ENCODE measurements around the gene RPS17. TPM values are rescaled to one million over a fixed set of nuclear protein-coding genes. Genes with fewer than 3 reads are reported as not detected.

The RPS17 gene
- total RNA-seq, result 661 and 1,315 TPM in 2 replicates

- DNase-seq (ENCODE audit: low read depth), result peak; percentile 85
These were observed at the start of gene RPS17 for GRCh38 chr15:82540055-82540983. TSS of gene RPS17 (minus strand) at chr15:82540457. CDS start at chr15:82540428, 29 bp downstream.

GRCh38 chr15:82587805-82588204 lies 47.5 kb upstream of the RPS17 start:
- DNase-seq (ENCODE audit: low read depth), result no peak

- peak; percentile 13 for DNase-seq (ENCODE audit: low read depth)
These were observed 44.8 kb upstream of the RPS17 start for GRCh38 chr15:82585072-82585471.

GRCh38 chr15:82580713-82581112 lies 40.5 kb upstream of the RPS17 start:
- DNase-seq (ENCODE audit: low read depth), result no peak

- no peak for DNase-seq (ENCODE audit: low read depth)
These were observed 35.1 kb upstream of the RPS17 start for GRCh38 chr15:82575335-82575734.

- DNase-seq (ENCODE audit: low read depth), result no peak
These were observed 32.7 kb upstream of the RPS17 start for GRCh38 chr15:82572986-82573385.

GRCh38 chr15:82572311-82572710 lies 32.1 kb upstream of the RPS17 start:
- DNase-seq (ENCODE audit: low read depth), result no peak

- peak; percentile 14 for DNase-seq (ENCODE audit: low read depth)
These were observed 31.5 kb upstream of the RPS17 start for GRCh38 chr15:82571722-82572222.

GRCh38 chr15:82570721-82571508 lies 30.7 kb upstream of the RPS17 start:
- peak; percentile 36 for DNase-seq (ENCODE audit: low read depth)

GRCh38 chr15:82569834-82570233 lies 29.6 kb upstream of the RPS17 start:
- DNase-seq (ENCODE audit: low read depth), result no peak

- DNase-seq (ENCODE audit: low read depth), result no peak
These were observed 28.7 kb upstream of the RPS17 start for GRCh38 chr15:82568986-82569385.

- no peak for DNase-seq (ENCODE audit: low read depth)
These were observed 27.4 kb upstream of the RPS17 start for GRCh38 chr15:82567661-82568060.

- DNase-seq (ENCODE audit: low read depth), result no peak
These were observed 26.4 kb upstream of the RPS17 start for GRCh38 chr15:82566690-82567089.

GRCh38 chr15:82558502-82558901 lies 18.2 kb upstream of the RPS17 start:
- no peak for DNase-seq (ENCODE audit: low read depth)

- no peak for DNase-seq (ENCODE audit: low read depth)
These were observed 16.2 kb upstream of the RPS17 start for GRCh38 chr15:82556315-82557035.

GRCh38 chr15:82554849-82555248 lies 14.6 kb upstream of the RPS17 start:
- DNase-seq (ENCODE audit: low read depth), result no peak

- no peak for DNase-seq (ENCODE audit: low read depth)
These were observed 14.1 kb upstream of the RPS17 start for GRCh38 chr15:82554351-82554750.

GRCh38 chr15:82553846-82554245 lies 13.6 kb upstream of the RPS17 start:
- DNase-seq (ENCODE audit: low read depth), result no peak

GRCh38 chr15:82552861-82553260 lies 12.6 kb upstream of the RPS17 start:
- no peak for DNase-seq (ENCODE audit: low read depth)

GRCh38 chr15:82551646-82552247 lies 11.5 kb upstream of the RPS17 start:
- no peak for DNase-seq (ENCODE audit: low read depth)

GRCh38 chr15:82549199-82549665 lies 9.0 kb upstream of the RPS17 start:
- DNase-seq (ENCODE audit: low read depth), result no peak
